Glutamatergic neuron (in vitro differentiated cells): ENCODE results near the gene TRPV5. TPM values are rescaled to one million over a fixed set of nuclear protein-coding genes. Genes with fewer than 3 reads are reported as not detected.
A peak's percentile ranks its signal among the peaks of the same experiment; 100 is the strongest.

Experiments used
- DNase-seq: peaks from one replicate; pipeline ENCODE4 v3.0.0; 2022
- H3K27ac Mint-ChIP-seq: one replicate; pipeline ENCODE4 v1.8.0; 2020; ENCODE audit warnings: mild to moderate bottlenecking, mixed read lengths, inconsistent platforms; ENCODE audit not compliant: unreplicated experiment
- H3K27me3 Mint-ChIP-seq: one replicate; pipeline ENCODE4 v1.8.0; 2020; ENCODE audit warnings: mild to moderate bottlenecking, moderate library complexity, mixed read lengths, inconsistent platforms; ENCODE audit not compliant: unreplicated experiment
- H3K36me3 Mint-ChIP-seq: one replicate; pipeline ENCODE4 v1.8.0; 2020; ENCODE audit warnings: mild to moderate bottlenecking, mixed read lengths, inconsistent platforms; ENCODE audit not compliant: unreplicated experiment
- H3K4me1 Mint-ChIP-seq: one replicate; pipeline ENCODE4 v1.8.0; 2020; ENCODE audit warnings: mild to moderate bottlenecking, low read depth, mixed read lengths, inconsistent platforms; ENCODE audit not compliant: unreplicated experiment
- H3K4me3 Mint-ChIP-seq: one replicate; pipeline ENCODE4 v1.8.0; 2020; ENCODE audit warnings: mild to moderate bottlenecking, mixed read lengths, inconsistent platforms; ENCODE audit not compliant: unreplicated experiment
- H3K9me3 Mint-ChIP-seq: one replicate; pipeline ENCODE4 v1.8.0; 2020; ENCODE audit warnings: mild to moderate bottlenecking, moderate library complexity, mixed read lengths, inconsistent platforms; ENCODE audit not compliant: unreplicated experiment
- CTCF ChIP-seq: fragments of 200-600 bp; sonication (generic); IDR thresholded peaks from one replicate; pipeline ENCODE4 v1.5.0; 2021; ENCODE audit not compliant: partially characterized antibody, unreplicated experiment
- total RNA-seq: library from RNA; stranded (reverse); fragmentation: NEBNext Ultra II Directional; extraction: Animal tissue kit (Norgen Biotek cat#: 25700); gene quantifications from one replicate; pipeline ENCODE4 v1.2.1, GENCODE V29; 2021; ENCODE audit not compliant: unreplicated experiment

Gene TRPV5
- total RNA-seq, 1 donor from 2014 or later = 0.15 TPM

- Mint-ChIP-seq H3K4me1 (peaks cover 2% of the 10 kb centered on the region), H3K27ac (no peak overlapping the region), H3K4me3 (no peak overlapping the region), H3K27me3 (no peaks in the 10 kb centered on the region), H3K9me3 (peaks cover 3% of the 10 kb centered on the region), H3K36me3 (no peaks in the 10 kb centered on the region)
- no peak for DNase-seq
- TF ChIP-seq CTCF = no peak
Observed at GRCh38 chr7:142881586-142882337, 51.8 kb downstream of the TRPV5 start.

GRCh38 chr7:142880876-142881505 is 52.6 kb downstream of the TRPV5 start:
- H3K4me1 Mint-ChIP-seq = peaks cover under 1% of the 10 kb centered on the region
- DNase-seq = no peak
- TF ChIP-seq CTCF = peak; percentile 83
- H3K27me3 Mint-ChIP-seq = no peaks in the 10 kb centered on the region
- peaks cover under 1% of the 10 kb centered on the region for H3K9me3 Mint-ChIP-seq
- H3K36me3 Mint-ChIP-seq = no peaks in the 10 kb centered on the region
- H3K27ac Mint-ChIP-seq = no peak overlapping the region
- no peak overlapping the region for H3K4me3 Mint-ChIP-seq

- no peak overlapping the region for H3K4me3 Mint-ChIP-seq
- peaks cover 12% of the 10 kb centered on the region for H3K36me3 Mint-ChIP-seq
- H3K9me3 Mint-ChIP-seq = peaks cover 4% of the 10 kb centered on the region
- TF ChIP-seq CTCF = no peak
- no peak for DNase-seq
- no peak overlapping the region for H3K27ac Mint-ChIP-seq
- no peaks in the 10 kb centered on the region for H3K4me1 Mint-ChIP-seq
- peaks cover 1% of the 10 kb centered on the region for H3K27me3 Mint-ChIP-seq
Observed at GRCh38 chr7:142879060-142879459, 54.5 kb downstream of the TRPV5 start.

- Mint-ChIP-seq H3K4me1 (no peaks in the 10 kb centered on the region), H3K27me3 (peaks cover 1% of the 10 kb centered on the region), H3K4me3 (no peak overlapping the region), H3K36me3 (peaks cover 19% of the 10 kb centered on the region), H3K27ac (no peak overlapping the region), H3K9me3 (peaks cover 6% of the 10 kb centered on the region)
- TF ChIP-seq CTCF = no peak
- no peak for DNase-seq
Observed at GRCh38 chr7:142878315-142878714, 55.2 kb downstream of the TRPV5 start.
